ENCODE results near the gene RSRC1.
"Not testable (repeated sequence)": the region's sequence is repeated elsewhere in the genome, so short reads cannot be mapped to it uniquely, and the experiment has no call there.

RSRC1 gene

GRCh38 chr3:158329696-158330441 is 220.0 kb downstream of the RSRC1 start:
- H3K4me1 Mint-ChIP-seq, H3K36me3 Mint-ChIP-seq, H3K27ac Mint-ChIP-seq, DNase-seq, CTCF ChIA-PET, H3K27me3 Mint-ChIP-seq, H3K9me3 Mint-ChIP-seq, H3K4me3 Mint-ChIP-seq: not testable (repeated sequence)

GRCh38 chr3:158330870-158331269 is 221.0 kb downstream of the RSRC1 start:
- Mint-ChIP-seq H3K4me3 (no peak overlapping the region), H3K27me3 (no peaks in the 10 kb centered on the region)
- CTCF ChIA-PET, result no interaction called here

GRCh38 chr3:158333736-158334135 is 223.8 kb downstream of the RSRC1 start:
- no peak for DNase-seq
- Mint-ChIP-seq H3K27ac (no peak overlapping the region), H3K4me3 (no peak overlapping the region)

More at GRCh38 chr3:158330870-158331269, 221.0 kb downstream of the RSRC1 start:
- Mint-ChIP-seq H3K4me1 (no peaks in the 10 kb centered on the region), H3K27ac (no peak overlapping the region), H3K36me3 (no peaks in the 10 kb centered on the region), H3K9me3 (peaks cover 4% of the 10 kb centered on the region)
- no peak for DNase-seq

GRCh38 chr3:158337110-158337509 is 227.2 kb downstream of the RSRC1 start:
- Mint-ChIP-seq H3K9me3 (peaks cover 10% of the 10 kb centered on the region), H3K27me3 (no peaks in the 10 kb centered on the region)

More at GRCh38 chr3:158333736-158334135, 223.8 kb downstream of the RSRC1 start:
- H3K9me3 Mint-ChIP-seq, result peaks cover 3% of the 10 kb centered on the region
- H3K4me1 Mint-ChIP-seq, result no peaks in the 10 kb centered on the region
- no peaks in the 10 kb centered on the region for H3K27me3 Mint-ChIP-seq
- CTCF ChIA-PET, result no interaction called here
- no peaks in the 10 kb centered on the region for H3K36me3 Mint-ChIP-seq

GRCh38 chr3:158339638-158340037 is 229.7 kb downstream of the RSRC1 start:
- Mint-ChIP-seq H3K4me3 (no peak overlapping the region), H3K4me1 (no peaks in the 10 kb centered on the region), H3K36me3 (no peaks in the 10 kb centered on the region), H3K27ac (no peak overlapping the region), H3K27me3 (no peaks in the 10 kb centered on the region), H3K9me3 (peaks cover 12% of the 10 kb centered on the region)
- CTCF ChIA-PET, result no interaction called here
- no peak for DNase-seq

More at GRCh38 chr3:158337110-158337509, 227.2 kb downstream of the RSRC1 start:
- H3K36me3 Mint-ChIP-seq, result no peaks in the 10 kb centered on the region
- H3K27ac Mint-ChIP-seq, result no peak overlapping the region
- no peak overlapping the region for H3K4me3 Mint-ChIP-seq
- no peaks in the 10 kb centered on the region for H3K4me1 Mint-ChIP-seq
- no peak for DNase-seq
- CTCF ChIA-PET, result no interaction called here

GRCh38 chr3:158340951-158341350 is 231.1 kb downstream of the RSRC1 start:
- H3K9me3 Mint-ChIP-seq, result peaks cover 12% of the 10 kb centered on the region
- H3K27ac Mint-ChIP-seq, DNase-seq, H3K27me3 Mint-ChIP-seq, H3K4me3 Mint-ChIP-seq, H3K4me1 Mint-ChIP-seq, H3K36me3 Mint-ChIP-seq, CTCF ChIA-PET: not testable (repeated sequence)

- CTCF ChIA-PET, result no interaction called here
- no peaks in the 10 kb centered on the region for H3K27me3 Mint-ChIP-seq
- no peak for DNase-seq
- H3K9me3 Mint-ChIP-seq, result no peaks in the 10 kb centered on the region
- H3K36me3 Mint-ChIP-seq, result no peaks in the 10 kb centered on the region
- H3K4me1 Mint-ChIP-seq, result no peaks in the 10 kb centered on the region
- no peak overlapping the region for H3K4me3 Mint-ChIP-seq
- no peak overlapping the region for H3K27ac Mint-ChIP-seq
Measured at GRCh38 chr3:158347966-158348365, 238.1 kb downstream of the RSRC1 start.

GRCh38 chr3:158350971-158351370 is 241.1 kb downstream of the RSRC1 start:
- Mint-ChIP-seq H3K4me3 (no peak overlapping the region), H3K4me1 (no peaks in the 10 kb centered on the region), H3K9me3 (no peaks in the 10 kb centered on the region), H3K27ac (no peak overlapping the region), H3K36me3 (no peaks in the 10 kb centered on the region), H3K27me3 (no peaks in the 10 kb centered on the region)
- no peak for DNase-seq
- CTCF ChIA-PET, result no interaction called here

- no peak overlapping the region for H3K4me3 Mint-ChIP-seq
- no peaks in the 10 kb centered on the region for H3K27me3 Mint-ChIP-seq
- H3K27ac Mint-ChIP-seq, result no peak overlapping the region
- H3K9me3 Mint-ChIP-seq, result no peaks in the 10 kb centered on the region
- CTCF ChIA-PET, result interaction anchor here (0.7 kb wide), 1 partner anchor 235 kb away, joined by 3 read pairs; no protein-coding TSS in a partner anchor
- no peak for DNase-seq
- H3K4me1 Mint-ChIP-seq, result no peaks in the 10 kb centered on the region
- no peaks in the 10 kb centered on the region for H3K36me3 Mint-ChIP-seq
Measured at GRCh38 chr3:158352551-158352950, 242.7 kb downstream of the RSRC1 start.

- no peak overlapping the region for H3K27ac Mint-ChIP-seq
- no peak overlapping the region for H3K4me3 Mint-ChIP-seq
- no peaks in the 10 kb centered on the region for H3K4me1 Mint-ChIP-seq
- H3K27me3 Mint-ChIP-seq, result no peaks in the 10 kb centered on the region
- DNase-seq, result no peak
- no peaks in the 10 kb centered on the region for H3K9me3 Mint-ChIP-seq
- H3K36me3 Mint-ChIP-seq, result no peaks in the 10 kb centered on the region
- CTCF ChIA-PET, result no interaction called here
Measured at GRCh38 chr3:158354713-158355112, 244.8 kb downstream of the RSRC1 start.

GRCh38 chr3:158355623-158356588 is 246.0 kb downstream of the RSRC1 start:
- H3K4me1 Mint-ChIP-seq, result no peaks in the 10 kb centered on the region
- DNase-seq, result no peak
- no peaks in the 10 kb centered on the region for H3K9me3 Mint-ChIP-seq
- H3K27me3 Mint-ChIP-seq, result no peaks in the 10 kb centered on the region
- CTCF ChIA-PET, result no interaction called here
- no peaks in the 10 kb centered on the region for H3K36me3 Mint-ChIP-seq
- no peak overlapping the region for H3K4me3 Mint-ChIP-seq
- no peak overlapping the region for H3K27ac Mint-ChIP-seq

- Mint-ChIP-seq H3K9me3 (peaks cover 5% of the 10 kb centered on the region), H3K36me3 (peaks cover 2% of the 10 kb centered on the region), H3K4me1 (no peaks in the 10 kb centered on the region), H3K4me3 (no peak overlapping the region), H3K27ac (no peak overlapping the region), H3K27me3 (no peaks in the 10 kb centered on the region)
- CTCF ChIA-PET, result interaction anchor here (0.7 kb wide), 1 partner anchor 736 kb away, joined by 3 read pairs; no protein-coding TSS in a partner anchor
- no peak for DNase-seq
Measured at GRCh38 chr3:158359339-158359738, 249.4 kb downstream of the RSRC1 start.

GRCh38 chr3:158360756-158361448 is 251.0 kb downstream of the RSRC1 start:
- Mint-ChIP-seq H3K27ac (no peak overlapping the region), H3K4me1 (no peaks in the 10 kb centered on the region), H3K36me3 (peaks cover 2% of the 10 kb centered on the region), H3K4me3 (no peak overlapping the region), H3K9me3 (peaks cover 5% of the 10 kb centered on the region), H3K27me3 (no peaks in the 10 kb centered on the region)
- no peak for DNase-seq
- CTCF ChIA-PET, result no interaction called here

GRCh38 chr3:158368271-158368670 is 258.4 kb downstream of the RSRC1 start:
- Mint-ChIP-seq H3K27ac (no peak overlapping the region), H3K27me3 (no peaks in the 10 kb centered on the region), H3K4me3 (no peak overlapping the region), H3K9me3 (peaks cover 2% of the 10 kb centered on the region), H3K4me1 (no peaks in the 10 kb centered on the region), H3K36me3 (no peaks in the 10 kb centered on the region)
- CTCF ChIA-PET, result no interaction called here
- DNase-seq, result no peak

Measured in activated naive CD4-positive, alpha-beta T cell treated with anti-CD3 and anti-CD28 coated beads, Interleukin-2, amount 10 ng/mL, durations not matched to agents 7 days and 5 days (primary cell).